Astrocyte of the spinal cord (primary cell): ENCODE measurements around the gene CLIC6.
"Not testable (repeated sequence)": the region's sequence is repeated elsewhere in the genome, so short reads cannot be mapped to it uniquely, and the experiment has no call there.

Source experiments
- DNase-seq: peaks from one replicate; pipeline ENCODE4 v3.0.0; 2011; ENCODE audit warnings: low read depth, low spot score
- H3K4me3 ChIP-seq: 2 replicates; pipeline ENCODE4 v1.5.1; 2011; ENCODE audit warnings: low read depth, mild to moderate bottlenecking, low read length, moderate library complexity
- in situ Hi-C: cut with HindIII; loops from 2 replicates; pipeline ENCODE4 v1.10.0; 2017; ENCODE audit warnings: low sequenced_read_pairs
- TF ChIP-seq, protein P1 (sequence below): IDR thresholded peaks from 2 replicates; pipeline ENCODE4 v1.5.1; 2012; ENCODE audit warnings: low read depth, mild to moderate bottlenecking, low read length, inconsistent platforms

CLIC6 gene

DNA sequence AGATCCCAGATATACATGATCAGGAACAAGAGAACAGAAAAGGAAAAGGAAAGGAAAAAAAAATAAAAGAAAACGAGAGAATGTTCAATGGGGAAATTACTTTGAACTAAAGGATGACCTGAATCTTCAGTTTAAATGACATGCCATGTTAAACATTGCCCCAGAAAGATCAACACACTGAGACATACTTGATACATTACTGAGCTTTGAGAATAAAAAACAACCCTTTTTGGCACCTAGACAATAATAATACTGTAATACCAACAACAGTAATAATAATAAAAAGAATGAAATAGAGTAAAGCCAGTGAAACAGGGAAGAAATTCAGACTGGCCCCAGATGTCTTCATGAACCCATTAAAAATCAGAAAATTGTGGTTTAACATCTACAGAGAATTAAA lies 44.8 kb downstream of the CLIC6 start:
- DNase-seq: no peak
- in situ Hi-C loops: no loop called here
- H3K4me3 ChIP-seq: no peak overlapping the region
- TF ChIP-seq, protein P1, sequence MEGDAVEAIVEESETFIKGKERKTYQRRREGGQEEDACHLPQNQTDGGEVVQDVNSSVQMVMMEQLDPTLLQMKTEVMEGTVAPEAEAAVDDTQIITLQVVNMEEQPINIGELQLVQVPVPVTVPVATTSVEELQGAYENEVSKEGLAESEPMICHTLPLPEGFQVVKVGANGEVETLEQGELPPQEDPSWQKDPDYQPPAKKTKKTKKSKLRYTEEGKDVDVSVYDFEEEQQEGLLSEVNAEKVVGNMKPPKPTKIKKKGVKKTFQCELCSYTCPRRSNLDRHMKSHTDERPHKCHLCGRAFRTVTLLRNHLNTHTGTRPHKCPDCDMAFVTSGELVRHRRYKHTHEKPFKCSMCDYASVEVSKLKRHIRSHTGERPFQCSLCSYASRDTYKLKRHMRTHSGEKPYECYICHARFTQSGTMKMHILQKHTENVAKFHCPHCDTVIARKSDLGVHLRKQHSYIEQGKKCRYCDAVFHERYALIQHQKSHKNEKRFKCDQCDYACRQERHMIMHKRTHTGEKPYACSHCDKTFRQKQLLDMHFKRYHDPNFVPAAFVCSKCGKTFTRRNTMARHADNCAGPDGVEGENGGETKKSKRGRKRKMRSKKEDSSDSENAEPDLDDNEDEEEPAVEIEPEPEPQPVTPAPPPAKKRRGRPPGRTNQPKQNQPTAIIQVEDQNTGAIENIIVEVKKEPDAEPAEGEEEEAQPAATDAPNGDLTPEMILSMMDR: no peak

DNA sequence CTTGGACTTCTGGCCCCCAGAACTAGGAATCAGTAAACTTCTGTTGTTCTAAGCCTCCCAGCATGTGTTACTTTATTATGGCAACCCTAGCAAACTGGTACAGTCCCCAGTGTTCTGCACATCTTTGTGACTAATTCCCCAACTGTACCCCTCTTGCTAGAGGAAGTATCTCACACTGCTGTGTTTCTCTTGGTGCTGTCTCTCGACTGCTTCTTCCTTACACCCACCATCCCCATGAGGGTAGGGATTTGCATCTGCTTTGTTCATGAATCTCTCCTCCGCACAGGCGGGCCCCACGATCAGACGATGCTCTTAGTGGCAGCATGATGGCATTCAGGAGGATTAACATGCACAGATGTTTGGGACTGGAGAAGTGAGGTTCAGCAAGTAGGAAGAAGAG lies 46.7 kb downstream of the CLIC6 start:
- TF ChIP-seq, protein P1: no peak
- in situ Hi-C loops: no loop called here
- DNase-seq: no peak
- no peak overlapping the region for H3K4me3 ChIP-seq

DNA sequence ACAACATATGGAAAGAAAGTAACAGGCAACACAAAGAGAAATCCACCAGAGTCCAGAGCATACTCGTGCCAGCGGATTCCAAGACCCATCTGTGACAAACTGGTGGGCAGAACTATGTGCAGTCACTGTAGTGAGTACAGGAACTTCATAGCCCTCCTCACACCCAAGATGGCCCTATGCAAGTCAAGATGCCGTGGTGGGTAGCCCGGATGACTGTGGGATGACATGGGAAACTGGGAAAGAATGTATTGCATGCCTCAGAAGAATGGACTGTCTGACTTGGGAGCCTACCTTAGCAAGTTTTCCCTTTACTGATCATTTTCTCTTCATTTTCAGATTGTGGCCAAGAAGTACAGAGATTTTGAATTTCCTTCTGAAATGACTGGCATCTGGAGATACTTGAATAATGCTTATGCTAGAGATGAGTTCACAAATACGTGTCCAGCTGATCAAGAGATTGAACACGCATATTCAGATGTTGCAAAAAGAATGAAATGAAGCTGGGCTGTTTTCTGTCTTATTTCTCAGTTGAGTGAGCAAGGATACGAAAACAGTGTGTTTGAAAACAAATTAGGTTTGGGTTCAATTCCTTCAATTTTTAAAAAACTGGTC lies 47.3 kb downstream of the CLIC6 start:
- H3K4me3 ChIP-seq: no peak overlapping the region
- in situ Hi-C loops: no loop called here
- TF ChIP-seq, protein P1: no peak
- DNase-seq: no peak

DNA sequence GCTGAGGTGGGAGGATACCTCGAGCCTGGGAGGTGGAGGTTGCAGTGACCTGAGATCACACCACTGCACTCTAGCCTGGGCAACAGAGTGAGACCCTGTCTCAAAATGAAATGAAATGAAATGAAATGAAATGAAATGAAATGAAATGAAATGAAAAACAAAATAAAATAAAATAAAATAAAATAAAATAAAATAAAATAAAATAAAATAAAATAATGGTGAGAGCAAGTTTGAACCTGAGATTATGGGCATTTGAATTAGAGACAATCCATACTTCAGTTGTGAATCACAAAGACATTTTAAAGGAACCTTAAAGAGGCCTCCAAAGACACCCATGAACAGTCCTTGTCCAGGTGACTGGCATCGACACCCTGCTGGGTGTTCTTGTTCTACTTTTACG lies 49.7 kb downstream of the CLIC6 start:
- in situ Hi-C loops, H3K4me3 ChIP-seq, DNase-seq: not testable (repeated sequence)

DNA sequence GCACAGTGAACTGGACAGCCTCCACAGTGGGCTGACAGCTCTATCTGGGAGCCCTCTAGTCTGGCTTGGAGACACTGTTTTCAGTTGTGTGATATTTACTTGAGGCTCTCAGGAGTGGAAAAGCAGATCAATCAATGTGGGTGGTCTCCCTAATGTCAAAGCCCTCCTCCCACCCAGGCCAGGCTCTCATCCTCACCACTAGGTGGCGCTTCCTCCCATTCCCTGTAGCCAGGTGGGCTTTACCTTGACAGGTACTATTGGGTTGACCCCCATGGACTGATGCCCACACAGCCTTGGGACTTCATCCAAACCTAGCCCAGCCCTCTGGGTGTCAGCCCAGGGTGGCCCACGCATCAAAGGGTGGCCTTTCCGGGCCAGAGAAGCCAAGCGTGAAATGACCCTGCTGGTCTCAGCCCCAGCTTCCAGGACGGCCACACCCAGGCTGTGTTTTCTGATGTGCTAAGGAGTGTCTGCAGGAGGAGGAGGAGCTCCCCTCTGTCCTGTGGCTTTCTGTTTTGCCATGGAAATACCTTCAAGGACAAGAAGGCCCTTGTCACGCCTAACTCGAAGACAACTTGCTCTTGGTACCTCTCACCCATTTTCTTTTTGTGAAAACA lies 54.0 kb downstream of the CLIC6 start:
- in situ Hi-C loops: no loop called here
- no peak overlapping the region for H3K4me3 ChIP-seq
- no peak for DNase-seq
- TF ChIP-seq, protein P1: peak; percentile 53

DNA sequence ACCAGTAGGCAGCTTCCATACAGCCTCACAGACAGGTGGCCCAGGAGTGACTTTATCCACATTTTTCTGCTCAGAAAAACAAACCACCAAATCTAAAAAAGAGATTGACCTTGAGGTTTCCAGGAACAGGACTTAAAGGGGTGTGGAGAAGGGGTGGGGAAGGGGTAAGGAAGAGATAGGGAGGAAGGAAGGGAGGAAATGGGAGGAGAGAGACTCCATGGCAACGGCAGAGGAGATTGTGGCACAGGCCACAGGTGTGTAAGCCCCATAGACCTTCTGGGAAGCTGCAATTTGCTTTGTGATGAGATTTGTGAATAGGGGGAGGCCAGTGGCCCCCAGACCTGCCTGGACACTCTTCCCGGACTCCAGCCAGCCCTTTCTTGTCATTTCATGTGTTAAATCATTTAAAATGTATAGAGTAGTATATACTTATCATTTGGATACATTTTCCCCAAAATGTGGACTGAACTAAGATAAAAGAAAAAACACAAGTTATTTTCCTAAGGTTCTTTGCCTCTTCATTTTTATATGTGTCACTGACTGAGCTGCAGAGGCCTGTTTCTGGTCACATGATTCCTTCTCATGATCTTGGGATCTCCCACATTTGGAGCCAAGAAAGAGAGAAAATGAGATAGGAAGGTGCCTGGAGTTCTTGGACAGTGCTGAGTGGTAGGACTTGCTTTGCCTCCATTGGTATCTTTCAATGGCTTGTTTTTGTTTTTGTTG lies 55.5 kb downstream of the CLIC6 start:
- in situ Hi-C loops: no loop called here
- TF ChIP-seq, protein P1: no peak
- no peak overlapping the region for H3K4me3 ChIP-seq
- no peak for DNase-seq

DNA sequence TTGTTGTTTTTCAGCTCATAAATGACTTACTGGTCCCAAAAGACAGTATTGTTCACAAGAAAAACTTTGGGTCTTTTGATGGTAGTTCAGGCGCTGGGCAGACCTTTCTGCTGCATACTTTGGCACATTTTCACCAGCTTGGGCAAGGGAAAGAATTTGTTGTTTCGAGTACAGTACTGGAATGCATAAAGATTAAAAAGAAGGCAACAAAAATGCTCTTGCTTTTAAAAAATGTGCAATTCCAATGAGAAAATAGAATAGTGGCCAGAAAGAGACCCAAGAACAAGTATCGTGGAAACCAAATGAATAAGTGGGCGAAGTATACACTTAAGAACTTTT lies 56.0 kb downstream of the CLIC6 start:
- DNase-seq: no peak
- TF ChIP-seq, protein P1: no peak
- no peak overlapping the region for H3K4me3 ChIP-seq
- in situ Hi-C loops: no loop called here
